ENCODE data around the gene PLCXD3.

- TF ChIP-seq EZH2 (IDR thresholded peaks at IDR 0.05) (no peak), FOXP2 (optimal IDR thresholded peaks at IDR 0.05; ENCODE audit: control extremely low read depth, extremely low read length, insufficient read depth) (no peak)
These were observed 94.1 kb downstream of the PLCXD3 start for GRCh38 chr5:41416336-41416735.

Data from SK-N-MC (cell line).